HG03280 (cell line): ENCODE data around the gene FKTN.
"Not testable (repeated sequence)": the region's sequence is repeated elsewhere in the genome, so short reads cannot be mapped to it uniquely, and the experiment has no call there.

ENCODE experiments used
- ATAC-seq: cut with Tn5 transposase; IDR thresholded peaks from one replicate; pipeline ENCODE4 v1.9.1; 2021; ENCODE audit warnings: mild to moderate bottlenecking, moderate library complexity; ENCODE audit not compliant: unreplicated experiment

The FKTN gene

DNA sequence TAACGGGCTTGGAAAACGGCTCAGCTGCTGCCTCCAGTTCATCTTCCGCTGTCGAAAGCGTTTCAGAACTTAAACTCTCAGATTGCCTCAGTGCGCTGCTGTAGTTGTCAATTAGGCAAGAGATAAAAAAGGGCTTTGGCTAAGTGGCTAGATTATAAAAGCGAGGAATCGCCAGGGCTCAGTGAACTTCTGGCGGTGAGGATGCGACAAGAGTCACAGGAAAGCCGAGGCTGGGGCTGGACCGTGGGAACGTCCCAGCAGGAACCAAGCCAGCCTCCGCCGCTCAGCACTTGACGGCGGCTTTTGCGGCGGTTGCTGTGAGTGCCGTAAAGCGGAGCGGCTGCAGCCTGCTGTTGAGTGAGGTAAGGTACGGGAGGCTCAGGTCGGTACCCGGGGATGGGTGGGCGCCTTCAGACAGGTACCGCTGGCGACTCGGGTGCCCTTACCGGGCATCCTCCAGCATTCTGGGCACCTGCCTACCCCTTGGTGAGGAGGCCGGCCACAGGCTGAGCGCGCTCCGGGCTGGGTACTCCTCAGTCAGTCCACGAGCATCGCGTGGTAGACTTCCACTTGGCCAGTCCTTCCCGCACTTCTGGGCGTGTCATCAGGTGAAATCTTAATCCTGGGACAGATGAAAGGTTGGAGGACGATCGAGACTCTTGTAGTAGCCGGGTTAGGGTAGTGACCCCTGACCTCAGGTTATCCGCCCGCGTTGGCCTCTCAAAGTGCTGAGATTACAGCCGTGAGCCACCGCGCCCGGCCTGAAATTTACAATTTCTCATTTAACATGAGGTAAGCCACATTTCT is at the start of gene FKTN:
TSS of gene FKTN (plus strand) at position 328 of the 807 bp plus-strand sequence. CDS start 16,902 bp downstream, outside the sequence.
- peak; percentile 95 for ATAC-seq

DNA sequence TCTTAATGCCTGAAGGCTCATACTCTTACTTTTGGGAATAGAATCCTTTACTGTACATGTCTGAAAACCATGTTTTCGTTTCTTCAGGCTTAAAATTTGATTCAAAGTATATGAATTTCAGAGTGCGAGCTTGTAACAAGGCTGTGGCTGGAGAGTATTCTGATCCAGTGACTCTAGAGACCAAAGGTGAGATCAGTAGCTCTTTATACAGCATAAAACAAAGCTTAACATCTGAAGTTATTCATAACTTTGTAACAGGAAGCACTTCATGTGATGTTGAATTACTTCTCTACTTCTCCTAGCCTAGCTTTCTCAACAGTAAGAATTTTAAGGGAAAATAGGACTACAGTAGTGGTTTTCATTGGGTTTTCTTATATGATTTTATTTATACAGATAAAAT is 49.4 kb upstream of the FKTN start:
- no peak for ATAC-seq

GRCh38 chr9:105510024-105510423 is 47.9 kb upstream of the FKTN start:
- ATAC-seq = peak; percentile 71

- no peak for ATAC-seq
Measured at GRCh38 chr9:105511446-105511845, 46.5 kb upstream of the FKTN start.

DNA sequence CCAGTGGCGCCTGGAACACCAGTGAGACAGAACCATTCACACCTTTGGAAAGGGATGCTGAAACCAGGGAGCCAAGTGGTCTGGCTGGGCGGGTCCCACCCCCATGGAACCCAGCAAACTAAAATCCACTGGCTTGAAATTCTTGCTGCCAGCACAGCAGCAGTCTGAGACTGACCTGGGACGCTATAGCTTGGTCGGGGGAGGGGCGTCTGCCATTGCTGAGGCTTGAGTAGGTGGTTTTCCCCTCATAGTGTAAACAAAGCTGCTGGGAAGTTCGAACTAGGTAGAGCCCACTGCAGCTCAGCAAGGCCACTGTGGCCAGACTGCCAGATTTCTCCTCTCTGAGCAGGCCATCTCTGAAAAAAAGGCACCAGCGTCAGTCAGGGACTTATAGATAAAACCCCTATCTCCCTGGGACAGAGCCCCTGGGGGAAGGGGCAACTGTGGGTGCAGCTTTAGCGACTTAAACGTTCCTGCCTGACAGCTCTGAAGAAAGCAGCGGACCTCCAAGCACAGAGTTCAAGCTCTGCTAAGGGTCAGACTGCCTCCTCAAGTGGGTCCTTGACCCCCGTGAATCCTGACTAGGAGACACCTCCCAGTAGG is 42.0 kb upstream of the FKTN start:
- no peak for ATAC-seq

GRCh38 chr9:105519710-105520369 is 38.1 kb upstream of the FKTN start:
- peak; percentile 78 for ATAC-seq

- not testable (repeated sequence) for ATAC-seq
Measured at GRCh38 chr9:105520992-105521391, 36.9 kb upstream of the FKTN start.

DNA sequence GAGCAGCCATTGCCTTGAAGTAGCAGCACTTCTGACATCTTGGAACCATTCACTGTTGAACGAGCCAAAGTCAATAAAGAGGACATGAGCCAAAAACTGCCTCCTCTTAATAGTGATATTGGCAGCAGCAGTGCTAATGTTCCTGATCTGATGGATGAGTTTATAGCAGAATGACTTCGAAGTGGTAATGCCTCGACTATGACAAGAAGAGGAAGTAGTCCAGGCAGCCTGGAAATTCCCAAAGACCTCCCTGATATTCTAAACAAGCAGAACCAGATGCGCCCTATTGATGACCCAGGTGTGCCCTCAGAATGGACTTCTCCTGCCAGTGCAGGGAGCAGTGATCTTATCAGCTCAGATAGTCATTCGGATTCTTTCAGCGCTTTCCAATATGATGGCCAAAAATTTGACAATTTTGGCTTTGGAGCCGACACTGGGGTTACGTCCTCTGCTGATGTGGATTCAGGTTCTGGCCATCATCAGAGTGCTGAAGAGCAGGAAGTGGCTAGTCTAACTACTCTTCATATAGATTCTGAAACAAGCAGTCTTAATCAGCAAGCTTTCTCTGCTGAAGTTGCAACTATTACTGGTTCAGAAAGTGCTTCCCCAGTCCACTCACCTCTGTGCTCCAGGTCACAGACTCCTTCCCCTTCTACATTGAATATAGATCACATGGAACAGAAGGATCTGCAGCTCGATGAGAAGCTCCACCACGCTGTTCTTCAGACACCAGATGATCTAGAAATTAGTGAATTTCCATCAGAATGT is 35.1 kb upstream of the FKTN start:
- peak; percentile 76 for ATAC-seq

- ATAC-seq = no peak
Measured at GRCh38 chr9:105531530-105531929, 26.4 kb upstream of the FKTN start.

GRCh38 chr9:105535920-105536668 is 21.8 kb upstream of the FKTN start:
- ATAC-seq = peak; percentile 54

DNA sequence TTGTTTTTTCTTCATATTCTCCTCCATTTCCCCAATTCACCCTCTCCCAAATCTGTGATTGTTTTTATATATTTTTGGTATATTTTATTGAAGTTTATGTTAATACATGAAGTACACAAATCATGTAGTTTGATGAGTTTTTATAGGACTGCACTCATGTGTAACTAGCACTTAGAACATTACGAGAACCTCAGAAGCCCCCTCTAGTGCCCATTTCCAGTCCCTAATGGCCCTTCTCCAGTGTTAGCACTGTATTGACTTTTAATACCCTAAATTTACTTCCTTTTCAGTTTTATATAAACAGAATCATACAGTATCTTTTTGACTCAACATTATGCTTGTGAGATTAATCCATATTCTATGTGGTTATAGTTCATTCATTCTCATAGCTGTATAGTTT is 18.5 kb upstream of the FKTN start:
- ATAC-seq = no peak

DNA sequence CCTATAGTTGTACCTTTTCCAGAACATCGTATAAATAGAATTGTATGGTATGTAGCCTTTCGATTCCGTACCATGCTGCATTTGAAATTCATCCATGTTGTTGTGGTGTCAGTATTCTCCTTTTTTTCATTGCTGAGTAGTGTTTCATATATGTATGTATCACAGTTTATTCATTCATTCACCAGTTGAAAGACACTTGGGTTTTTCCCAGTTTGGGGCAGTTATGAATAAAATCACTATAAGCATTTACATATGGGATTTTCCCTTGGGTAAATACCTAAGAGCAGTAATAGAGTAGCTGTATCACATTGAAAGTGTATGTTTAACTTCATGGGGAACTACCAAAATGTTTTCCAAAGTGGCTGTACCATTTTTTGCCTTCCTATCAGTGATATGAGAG is 16.1 kb upstream of the FKTN start:
- peak; percentile 85 for ATAC-seq

DNA sequence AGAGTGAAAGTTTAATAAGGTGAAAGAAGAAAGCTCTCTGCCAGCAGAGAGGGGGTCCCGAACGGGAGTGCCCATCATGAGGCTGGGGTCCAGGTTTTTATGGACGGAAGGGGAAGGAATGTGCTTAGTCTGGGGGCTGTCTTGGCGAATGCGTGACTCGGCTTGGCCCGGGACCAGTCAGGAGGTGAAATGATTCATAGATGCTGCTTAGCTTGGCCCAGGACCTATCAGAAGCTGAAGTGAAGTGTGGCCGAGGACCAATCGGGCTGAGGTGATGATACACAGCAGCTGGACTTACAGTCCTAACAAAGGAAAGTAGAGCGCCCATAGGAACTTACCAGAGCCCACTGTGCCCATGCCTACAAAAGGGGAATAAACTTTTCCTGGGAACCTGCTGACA is 3.9 kb upstream of the FKTN start:
- no peak for ATAC-seq

GRCh38 chr9:105572455-105572854 is 14.5 kb downstream of the FKTN start:
- ATAC-seq = no peak

DNA sequence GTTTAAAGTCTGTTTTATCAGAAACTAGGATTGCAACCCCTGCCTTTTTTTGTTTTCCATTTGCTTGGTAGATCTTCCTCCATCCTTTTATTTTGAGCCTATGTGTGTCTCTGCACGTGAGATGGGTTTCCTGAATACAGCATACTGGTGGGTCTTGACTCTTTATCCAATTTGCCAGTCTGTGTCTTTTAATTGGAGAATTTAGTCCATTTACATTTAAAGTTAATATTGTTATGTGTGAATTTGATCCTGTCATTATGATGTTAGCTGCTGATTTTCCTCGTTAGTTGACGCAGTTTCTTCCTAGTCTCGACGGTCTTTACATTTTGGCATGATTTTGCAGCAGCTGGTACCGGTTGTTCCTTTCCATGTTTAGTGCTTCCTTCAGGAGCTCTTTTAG is 22.0 kb downstream of the FKTN start:
- not testable (repeated sequence) for ATAC-seq

DNA sequence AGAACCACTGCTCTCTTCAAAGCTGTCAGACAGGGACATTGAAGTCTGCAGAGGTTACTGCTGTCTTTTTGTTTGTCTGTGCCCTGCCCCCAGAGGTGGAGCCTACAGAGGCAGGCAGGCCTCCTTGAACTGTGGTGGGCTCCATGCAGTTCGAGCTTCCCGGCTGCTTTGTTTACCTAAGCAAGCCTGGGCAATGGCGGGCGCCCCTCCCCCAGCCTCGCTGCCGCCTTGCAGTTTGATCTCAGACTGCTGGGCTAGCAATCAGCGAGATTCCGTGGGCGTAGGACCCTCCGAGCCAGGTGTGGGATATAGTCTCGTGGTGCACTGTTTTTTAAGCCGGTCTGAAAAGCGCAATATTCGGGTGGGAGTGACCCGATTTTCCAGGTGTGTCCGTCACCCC is 23.6 kb downstream of the FKTN start:
- not testable (repeated sequence) for ATAC-seq

- no peak for ATAC-seq
Measured at GRCh38 chr9:105593145-105593544, 35.2 kb downstream of the FKTN start.

DNA sequence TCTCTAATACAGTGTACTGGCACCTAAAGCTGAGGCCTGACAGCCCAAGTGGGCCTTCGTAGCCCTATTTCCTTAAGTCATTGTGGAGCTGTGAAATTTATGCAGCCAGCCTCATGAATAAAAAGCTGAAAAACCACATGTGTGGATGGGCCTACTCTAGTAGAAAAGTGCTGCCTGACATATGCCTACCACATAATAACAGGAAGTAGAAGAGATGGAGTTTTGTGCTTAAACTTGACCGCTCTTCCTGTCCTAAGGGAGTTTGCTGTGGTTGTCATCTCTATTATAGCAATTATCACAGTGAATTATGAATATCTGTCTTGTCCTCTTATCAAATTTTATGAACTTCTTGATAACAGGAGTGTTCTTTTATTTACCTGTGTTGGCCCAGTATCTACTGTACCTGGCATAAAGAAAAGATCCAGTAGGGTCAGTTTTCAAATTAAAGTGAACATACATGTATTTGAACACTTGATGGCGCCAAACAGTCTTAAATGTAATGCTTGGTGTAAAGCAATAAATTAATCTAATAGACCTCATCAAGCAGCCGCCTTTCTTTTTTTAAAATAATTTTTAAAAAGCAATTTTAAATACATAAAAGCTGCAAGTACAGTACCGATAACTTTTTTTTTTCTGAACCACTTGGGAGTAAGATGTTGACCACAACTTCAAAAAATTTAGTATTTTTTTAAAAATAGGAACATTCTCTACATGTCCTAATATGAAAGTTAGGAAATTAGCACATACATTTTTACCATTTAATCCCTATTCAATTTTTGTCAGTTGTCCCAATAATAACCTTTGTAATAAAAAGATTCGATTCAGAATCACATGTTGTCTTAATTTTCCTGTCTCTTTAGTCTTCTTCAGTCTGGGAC is 51.0 kb downstream of the FKTN start:
- peak; percentile 72 for ATAC-seq

GRCh38 chr9:105621001-105621400 is 63.1 kb downstream of the FKTN start:
- ATAC-seq = no peak
